HCT116 (cell line): ENCODE measurements around the gene SCN1A.

ENCODE experiments used
- CTCF ChIP-seq, 3 experiments: fragments of 200-600 bp in 1 of 3; sonication (generic) in 1 of 3; IDR thresholded peaks in 2 of 3; conservative IDR thresholded peaks in 1 of 3; 2 replicates each; pipeline ENCODE4 v1.5.1; 2012 to 2017; ENCODE audit warnings: low read depth in 2 of 3, low read length in 2 of 3, antibody characterized with exemption in 1 of 3, borderline replicate concordance in 1 of 3, control low read depth in 1 of 3, mild to moderate bottlenecking in 1 of 3, mixed read lengths in 1 of 3, mixed run types in 1 of 3, moderate library complexity in 1 of 3; ENCODE audit not compliant: insufficient read depth in 1 of 3
- EGR1 ChIP-seq: IDR thresholded peaks from 2 replicates; pipeline ENCODE4 v1.6.1; 2012; ENCODE audit warnings: low read depth
- MAX ChIP-seq: IDR thresholded peaks from 2 replicates; pipeline ENCODE4 v1.6.1; 2012
- POLR2A ChIP-seq: IDR thresholded peaks from 2 replicates; pipeline ENCODE4 v1.7.0; 2011; ENCODE audit warnings: borderline replicate concordance; ENCODE audit not compliant: insufficient read depth, insufficient read length; ENCODE audit errors: extremely low read depth
- POLR2AphosphoS5 ChIP-seq: IDR thresholded peaks from 2 replicates; pipeline ENCODE4 v1.6.1; 2011; ENCODE audit warnings: mild to moderate bottlenecking, low read depth, low read length, moderate library complexity

- TF ChIP-seq CTCF (IDR thresholded peaks at IDR 0.05 in 2 of 3, conservative IDR thresholded peaks at IDR 0.05 in 1 of 3; ENCODE audit: borderline replicate concordance in 1 of 3, insufficient read depth in 1 of 3, low read depth in 2 of 3, low read length in 2 of 3) (no peak), MAX (no peak), POLR2AphosphoS5 (no peak), POLR2A (no peak), EGR1 (no peak)
Observed at GRCh38 chr2:166173263-166173662, 45.4 kb upstream of the SCN1A start.
